ENCODE results near the gene ADGRD1.

Gene ADGRD1

GRCh38 chr12:130920723-130921381, 32.9 kb upstream of the ADGRD1 start:
- no peak overlapping the region for H3K4me3 ChIP-seq (ENCODE audit: low read length)
- no peaks in the 10 kb centered on the region for H3K36me3 ChIP-seq (ENCODE audit: control insufficient read depth, low read length)
- H3K9me3 ChIP-seq (ENCODE audit: control insufficient read depth, insufficient read depth, low read length): no peaks in the 10 kb centered on the region
- H3K27me3 ChIP-seq (ENCODE audit: control insufficient read depth, low read length): no peaks in the 10 kb centered on the region
- H3K27ac ChIP-seq (ENCODE audit: low read depth, low read length): no peak overlapping the region
- H3F3A ChIP-seq (ENCODE audit: control insufficient read depth, insufficient read depth): no peaks in the 10 kb centered on the region
- no peaks in the 10 kb centered on the region for H3K79me2 ChIP-seq (ENCODE audit: control insufficient read depth, low read length)
- H3K4me2 ChIP-seq (ENCODE audit: low read length): no peak overlapping the region
- no peak for TF ChIP-seq EZH2phosphoT487 (IDR thresholded peaks at IDR 0.05; ENCODE audit: borderline replicate concordance, low read length)
- no peak for TF ChIP-seq CTCF (IDR thresholded peaks at IDR 0.05; ENCODE audit: low read depth, low read length, poor library complexity, severe bottlenecking)
- H4K20me1 ChIP-seq (ENCODE audit: control insufficient read depth, insufficient read depth, low read depth, low read length): no peaks in the 10 kb centered on the region
- peaks cover 7% of the 10 kb centered on the region for H3K4me1 ChIP-seq (ENCODE audit: control insufficient read depth, low read length)
- H3K9me2 ChIP-seq (replicated peaks; ENCODE audit: control insufficient read depth, low read length): no peaks in the 10 kb centered on the region

GRCh38 chr12:130922511-130922953, 31.2 kb upstream of the ADGRD1 start:
- Histone ChIP-seq H3K79me2 (ENCODE audit: control insufficient read depth, low read length) (no peaks in the 10 kb centered on the region), H3K36me3 (ENCODE audit: control insufficient read depth, low read length) (no peaks in the 10 kb centered on the region), H3F3A (ENCODE audit: control insufficient read depth, insufficient read depth) (no peaks in the 10 kb centered on the region), H3K4me2 (ENCODE audit: low read length) (no peak overlapping the region), H3K27ac (ENCODE audit: low read depth, low read length) (no peak overlapping the region), H3K4me3 (ENCODE audit: low read length) (no peak overlapping the region), H4K20me1 (ENCODE audit: control insufficient read depth, insufficient read depth, low read depth, low read length) (no peaks in the 10 kb centered on the region), H3K4me1 (ENCODE audit: control insufficient read depth, low read length) (no peaks in the 10 kb centered on the region), H3K27me3 (ENCODE audit: control insufficient read depth, low read length) (no peaks in the 10 kb centered on the region), H3K9me2 (replicated peaks; ENCODE audit: control insufficient read depth, low read length) (no peaks in the 10 kb centered on the region), H3K9me3 (ENCODE audit: control insufficient read depth, insufficient read depth, low read length) (no peaks in the 10 kb centered on the region)
- no peak for TF ChIP-seq CTCF (IDR thresholded peaks at IDR 0.05; ENCODE audit: low read depth, low read length, poor library complexity, severe bottlenecking)
- TF ChIP-seq EZH2phosphoT487 (IDR thresholded peaks at IDR 0.05; ENCODE audit: borderline replicate concordance, low read length): no peak

- Histone ChIP-seq H3K9me2 (replicated peaks; ENCODE audit: control insufficient read depth, low read length) (no peaks in the 10 kb centered on the region), H3K4me1 (ENCODE audit: control insufficient read depth, low read length) (0 out of 2 replicates have a peak, but pooled peaks cover 3% of the 10 kb centered on the region), H3K27me3 (ENCODE audit: control insufficient read depth, low read length) (peaks cover 5% of the 10 kb centered on the region), H3K4me2 (ENCODE audit: low read length) (no peak overlapping the region), H3K79me2 (ENCODE audit: control insufficient read depth, low read length) (no peaks in the 10 kb centered on the region), H3K27ac (ENCODE audit: low read depth, low read length) (no peak overlapping the region), H3K4me3 (ENCODE audit: low read length) (no peak overlapping the region), H4K20me1 (ENCODE audit: control insufficient read depth, insufficient read depth, low read depth, low read length) (no peaks in the 10 kb centered on the region), H3K9me3 (ENCODE audit: control insufficient read depth, insufficient read depth, low read length) (no peaks in the 10 kb centered on the region), H3F3A (ENCODE audit: control insufficient read depth, insufficient read depth) (no peaks in the 10 kb centered on the region), H3K36me3 (ENCODE audit: control insufficient read depth, low read length) (no peaks in the 10 kb centered on the region)
- TF ChIP-seq EZH2phosphoT487 (IDR thresholded peaks at IDR 0.05; ENCODE audit: borderline replicate concordance, low read length) (no peak), CTCF (IDR thresholded peaks at IDR 0.05; ENCODE audit: low read depth, low read length, poor library complexity, severe bottlenecking) (no peak)
Measured at GRCh38 chr12:130924966-130925665, 28.6 kb upstream of the ADGRD1 start.
